GM06990 (cell line): ENCODE data around the gene SOX13.

Experiments
- DNase-seq: peaks from one replicate; pipeline ENCODE4 v3.0.0-alpha.2; 2011; ENCODE audit not compliant: insufficient read length; ENCODE audit errors: extremely low read depth
- H3K27me3 ChIP-seq: replicated peaks from 2 replicates; pipeline ENCODE4 v1.6.0; 2011; ENCODE audit warnings: low read length; ENCODE audit not compliant: control insufficient read depth, insufficient read depth
- H3K36me3 ChIP-seq: 2 replicates; pipeline ENCODE4 v1.5.1; 2011; ENCODE audit warnings: low read length; ENCODE audit not compliant: control insufficient read depth, insufficient read depth
- H3K4me3 ChIP-seq: replicated peaks from 2 replicates; pipeline ENCODE4 v1.5.1; 2011; ENCODE audit warnings: low read depth, mild to moderate bottlenecking, control low read depth, low read length
- CTCF ChIP-seq: IDR thresholded peaks from 2 replicates; pipeline ENCODE4 v1.5.1; 2011; ENCODE audit warnings: low read length, control low read depth, mild to moderate bottlenecking, inconsistent platforms; ENCODE audit not compliant: insufficient read depth, poor library complexity, severe bottlenecking

SOX13 gene

GRCh38 chr1:204102029-204102611, 29.2 kb downstream of the SOX13 start:
- Histone ChIP-seq H3K36me3 (no peaks in the 10 kb centered on the region), H3K27me3 (no peaks in the 10 kb centered on the region; the same call in 1 of the 2 replicates), H3K4me3 (no peak overlapping the region)
- no peak for DNase-seq
- TF ChIP-seq CTCF: no peak

- H3K4me3 ChIP-seq: no peak overlapping the region
- no peaks in the 10 kb centered on the region; the same call in 1 of the 2 replicates for H3K27me3 ChIP-seq
- H3K36me3 ChIP-seq: no peaks in the 10 kb centered on the region
- no peak for DNase-seq
- TF ChIP-seq CTCF: no peak
These were observed 30.0 kb downstream of the SOX13 start for GRCh38 chr1:204102739-204103430.

- no peak for DNase-seq
- Histone ChIP-seq H3K27me3 (no peaks in the 10 kb centered on the region; the same call in 1 of the 2 replicates), H3K4me3 (no peak overlapping the region), H3K36me3 (no peaks in the 10 kb centered on the region)
- no peak for TF ChIP-seq CTCF
These were observed 30.5 kb downstream of the SOX13 start for GRCh38 chr1:204103431-204103741.

- Histone ChIP-seq H3K4me3 (no peak overlapping the region), H3K36me3 (no peaks in the 10 kb centered on the region), H3K27me3 (no peaks in the 10 kb centered on the region; the same call in 1 of the 2 replicates)
- DNase-seq: no peak
- TF ChIP-seq CTCF: no peak
These were observed 31.6 kb downstream of the SOX13 start for GRCh38 chr1:204104331-204105130.

GRCh38 chr1:204105131-204105515, 32.2 kb downstream of the SOX13 start:
- TF ChIP-seq CTCF: no peak
- no peak for DNase-seq
- Histone ChIP-seq H3K27me3 (no peaks in the 10 kb centered on the region; the same call in 1 of the 2 replicates), H3K4me3 (no peak overlapping the region), H3K36me3 (no peaks in the 10 kb centered on the region)
